GM18951 (cell line): ENCODE results near the gene DNAI2.

Experiments used
- POLR2A ChIP-seq: IDR thresholded peaks from 4 replicates; pipeline ENCODE4 v1.6.1; 2011; ENCODE audit warnings: mild to moderate bottlenecking; ENCODE audit not compliant: insufficient read length, insufficient read depth; ENCODE audit errors: extremely low read depth
- in situ Hi-C: fragments of 300-500 bp; cut with MboI; formaldehyde crosslinking; loops from one replicate; pipeline ENCODE4 v1.12.0; 2022; ENCODE audit warnings: low sequenced_read_pairs, mixed read lengths, inconsistent platforms; ENCODE audit not compliant: unreplicated experiment

Gene DNAI2

DNA sequence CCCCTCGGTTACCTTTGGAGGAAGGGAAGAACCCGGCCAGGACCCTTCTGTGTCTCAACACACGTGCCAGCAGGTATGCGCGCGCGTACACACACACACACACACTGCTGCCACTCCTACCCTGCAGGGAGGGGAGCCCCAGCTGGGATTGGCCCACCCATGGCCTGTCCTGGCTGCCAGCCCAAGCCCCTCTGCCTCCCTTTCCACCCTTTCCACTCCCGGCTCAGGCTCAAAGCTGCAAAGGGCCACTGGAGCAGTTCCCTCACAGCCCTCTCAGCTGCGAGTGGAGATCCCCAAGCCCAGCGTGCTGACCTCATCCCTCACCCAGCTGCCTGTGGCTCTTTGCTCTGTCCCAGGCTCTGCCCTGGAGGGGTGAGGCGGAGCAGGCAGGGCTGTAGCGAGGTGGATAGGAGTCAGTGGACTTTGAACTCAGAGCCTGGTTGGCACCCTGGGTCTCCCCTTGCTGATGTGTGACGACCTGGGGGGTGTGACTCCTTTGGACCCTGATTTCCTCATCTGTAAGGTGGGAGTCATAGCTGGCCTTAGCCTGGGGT, 66.5 kb downstream of the DNAI2 start:
- in situ Hi-C loops, result no loop called here
- TF ChIP-seq POLR2A, result no peak

GRCh38 chr17:74342224-74342623, 68.2 kb downstream of the DNAI2 start:
- TF ChIP-seq POLR2A, result no peak
- in situ Hi-C loops, result no loop called here

- in situ Hi-C loops, result no loop called here
- no peak for TF ChIP-seq POLR2A
Observed at GRCh38 chr17:74343121-74343520, 69.1 kb downstream of the DNAI2 start.

GRCh38 chr17:74343526-74344284, 69.7 kb downstream of the DNAI2 start:
- no peak for TF ChIP-seq POLR2A
- in situ Hi-C loops, result no loop called here

DNA sequence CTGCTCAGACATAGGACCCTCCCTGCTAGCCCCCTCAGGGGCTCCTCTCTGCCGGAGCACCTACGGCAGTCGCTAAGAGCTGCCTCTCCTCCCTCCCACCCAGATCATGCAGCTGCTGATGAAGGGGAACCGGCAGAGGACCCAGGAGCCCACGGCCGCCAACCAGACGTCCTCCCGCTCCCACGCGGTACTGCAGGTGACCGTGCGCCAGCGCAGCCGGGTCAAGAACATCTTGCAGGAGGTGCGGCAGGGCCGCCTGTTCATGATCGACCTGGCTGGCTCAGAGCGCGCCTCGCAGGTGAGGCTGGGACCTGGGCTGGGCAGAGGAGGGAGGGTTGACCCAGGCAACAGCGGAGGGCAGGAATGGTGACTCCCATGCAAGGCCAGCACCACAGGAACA, 70.6 kb downstream of the DNAI2 start:
- in situ Hi-C loops, result no loop called here
- no peak for TF ChIP-seq POLR2A

GRCh38 chr17:74345433-74346241, 71.6 kb downstream of the DNAI2 start:
- no peak for TF ChIP-seq POLR2A
- in situ Hi-C loops, result no loop called here

DNA sequence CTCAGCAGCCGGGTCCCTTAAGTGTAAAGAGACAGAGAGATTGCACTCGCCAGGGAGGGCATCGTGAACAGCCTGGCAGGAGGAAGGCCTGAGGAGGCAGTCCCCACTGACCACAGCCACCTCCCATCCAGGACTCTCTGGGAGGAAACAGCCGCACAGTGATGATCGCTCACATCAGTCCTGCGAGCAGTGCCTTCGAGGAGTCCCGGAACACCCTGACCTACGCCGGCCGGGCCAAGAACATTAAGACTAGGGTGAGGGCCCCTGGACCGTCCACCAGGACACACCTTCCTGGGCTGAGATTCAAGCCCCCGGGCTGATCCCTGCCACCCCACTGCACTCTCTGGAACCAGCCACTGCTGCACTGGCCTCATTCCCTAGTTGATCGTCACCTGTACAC, 73.6 kb downstream of the DNAI2 start:
- no peak for TF ChIP-seq POLR2A
- in situ Hi-C loops, result no loop called here

DNA sequence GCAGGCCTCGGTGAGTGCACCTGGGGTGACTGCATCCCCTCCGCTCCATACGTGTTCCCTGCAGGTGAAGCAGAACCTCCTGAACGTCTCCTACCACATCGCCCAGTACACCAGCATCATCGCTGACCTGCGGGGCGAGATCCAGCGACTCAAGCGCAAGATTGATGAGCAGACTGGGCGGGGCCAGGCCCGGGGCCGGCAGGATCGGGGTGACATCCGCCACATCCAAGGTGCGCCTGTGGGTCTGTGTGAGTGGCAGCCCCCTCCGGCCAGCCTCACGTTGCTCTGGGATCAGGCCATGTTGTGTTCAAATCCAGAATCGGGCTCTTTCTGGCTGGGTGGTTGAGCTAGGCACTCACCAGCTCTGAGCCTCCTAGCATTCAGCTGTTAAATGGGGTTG, 75.1 kb downstream of the DNAI2 start:
- TF ChIP-seq POLR2A, result no peak
- in situ Hi-C loops, result no loop called here

GRCh38 chr17:74350486-74350885, 76.5 kb downstream of the DNAI2 start:
- TF ChIP-seq POLR2A, result no peak
- in situ Hi-C loops, result no loop called here

DNA sequence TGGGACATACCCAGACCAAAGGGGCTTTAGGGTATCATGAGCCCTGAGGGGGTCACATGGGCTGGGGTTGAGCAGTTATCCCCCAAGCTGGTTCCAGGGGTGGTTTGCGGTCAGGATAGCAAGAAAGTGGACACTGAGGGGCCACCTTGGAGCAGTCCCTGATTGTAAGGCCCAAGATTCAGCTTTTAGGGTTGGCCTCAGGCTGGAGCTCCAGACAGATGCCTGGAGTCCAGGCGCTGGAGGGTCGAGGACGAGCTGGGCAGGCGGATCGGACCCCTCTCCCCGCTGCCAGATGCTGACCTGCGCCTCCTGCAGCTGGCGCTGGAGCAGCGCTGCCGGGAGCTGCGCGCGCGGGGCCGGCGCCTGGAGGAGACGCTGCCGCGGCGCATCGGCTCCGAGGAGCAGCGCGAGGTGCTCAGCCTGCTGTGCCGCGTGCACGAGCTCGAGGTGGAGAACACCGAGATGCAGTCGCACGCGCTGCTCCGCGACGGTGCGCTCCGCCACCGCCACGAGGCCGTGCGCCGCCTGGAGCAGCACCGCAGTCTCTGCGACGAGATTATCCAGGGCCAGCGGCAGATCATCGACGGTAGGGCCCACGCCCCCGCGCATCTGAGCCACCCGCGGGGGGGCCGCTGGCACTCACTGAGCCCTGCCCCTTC, 77.6 kb downstream of the DNAI2 start:
- in situ Hi-C loops, result no loop called here
- no peak for TF ChIP-seq POLR2A

GRCh38 chr17:74353446-74354060, 79.5 kb downstream of the DNAI2 start:
- in situ Hi-C loops, result no loop called here
- no peak for TF ChIP-seq POLR2A

DNA sequence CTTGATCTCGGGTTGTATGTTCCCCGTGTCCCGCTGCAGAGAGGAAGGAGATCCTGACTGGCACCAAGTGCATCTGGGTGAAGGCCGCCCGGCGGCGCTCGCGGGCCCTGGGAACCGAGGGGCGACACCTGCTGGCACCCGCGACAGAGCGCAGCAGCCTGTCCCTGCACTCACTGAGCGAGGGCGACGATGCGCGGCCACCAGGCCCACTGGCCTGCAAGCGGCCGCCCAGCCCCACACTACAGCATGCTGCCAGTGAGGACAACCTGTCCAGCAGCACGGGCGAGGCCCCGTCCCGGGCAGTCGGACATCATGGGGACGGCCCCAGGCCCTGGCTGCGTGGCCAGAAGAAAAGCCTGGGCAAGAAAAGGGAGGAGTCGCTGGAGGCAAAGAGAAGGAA, 80.1 kb downstream of the DNAI2 start:
- no peak for TF ChIP-seq POLR2A
- in situ Hi-C loops, result no loop called here

- TF ChIP-seq POLR2A, result no peak
- in situ Hi-C loops, result no loop called here
Observed at GRCh38 chr17:74354561-74354960, 80.5 kb downstream of the DNAI2 start.
